GM19467 (cell line): ENCODE measurements around the gene USO1.
"Not testable (repeated sequence)": the region's sequence is repeated elsewhere in the genome, so short reads cannot be mapped to it uniquely, and the experiment has no call there.

Experiments
- ATAC-seq: cut with Tn5 transposase; IDR thresholded peaks from one replicate; pipeline ENCODE4 v1.9.1; 2021; ENCODE audit warnings: mild to moderate bottlenecking, moderate library complexity; ENCODE audit not compliant: unreplicated experiment

USO1 gene

DNA sequence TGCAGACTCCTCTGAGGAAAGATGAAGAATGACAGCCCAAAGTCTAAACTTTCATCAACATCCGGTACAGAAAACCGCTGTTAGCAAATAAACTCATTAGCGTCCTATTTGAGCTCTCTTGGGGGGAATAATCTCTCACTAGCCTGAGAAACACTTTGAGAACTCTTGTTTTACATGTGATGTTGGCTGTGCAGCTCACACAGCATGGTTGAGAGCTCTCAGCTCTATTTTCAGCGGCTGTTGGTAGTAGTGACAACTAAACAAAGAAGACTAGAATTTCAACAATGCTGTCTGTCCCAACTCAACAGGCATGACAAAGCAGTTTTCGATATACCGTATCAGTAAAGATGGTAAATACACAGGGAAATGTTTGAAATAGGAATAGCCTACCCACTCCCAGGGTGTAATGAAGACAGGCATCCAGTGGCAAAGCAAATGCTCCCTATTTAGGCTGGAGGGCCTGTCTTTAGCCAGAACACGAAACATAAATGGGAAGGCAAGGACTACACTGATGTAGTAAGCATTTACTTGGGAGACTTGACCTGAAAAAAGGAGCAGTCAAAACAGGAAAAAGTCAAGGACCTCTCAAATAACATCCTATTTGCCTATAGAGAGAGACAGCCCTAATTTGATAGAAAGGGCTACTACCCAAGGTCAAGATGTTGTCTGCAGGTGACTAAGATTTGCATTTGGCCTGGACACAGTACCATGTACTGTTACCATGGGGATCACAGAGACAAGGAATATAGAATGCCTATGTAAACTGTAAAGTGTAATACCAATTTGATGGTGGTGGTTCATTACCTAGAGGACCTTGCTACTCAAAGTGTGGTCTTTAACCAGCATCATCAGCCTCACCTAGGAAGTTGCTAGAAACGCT lies 117.5 kb downstream of the USO1 start:
- ATAC-seq, result no peak

GRCh38 chr4:75843596-75843995 lies 119.2 kb downstream of the USO1 start:
- no peak for ATAC-seq

DNA sequence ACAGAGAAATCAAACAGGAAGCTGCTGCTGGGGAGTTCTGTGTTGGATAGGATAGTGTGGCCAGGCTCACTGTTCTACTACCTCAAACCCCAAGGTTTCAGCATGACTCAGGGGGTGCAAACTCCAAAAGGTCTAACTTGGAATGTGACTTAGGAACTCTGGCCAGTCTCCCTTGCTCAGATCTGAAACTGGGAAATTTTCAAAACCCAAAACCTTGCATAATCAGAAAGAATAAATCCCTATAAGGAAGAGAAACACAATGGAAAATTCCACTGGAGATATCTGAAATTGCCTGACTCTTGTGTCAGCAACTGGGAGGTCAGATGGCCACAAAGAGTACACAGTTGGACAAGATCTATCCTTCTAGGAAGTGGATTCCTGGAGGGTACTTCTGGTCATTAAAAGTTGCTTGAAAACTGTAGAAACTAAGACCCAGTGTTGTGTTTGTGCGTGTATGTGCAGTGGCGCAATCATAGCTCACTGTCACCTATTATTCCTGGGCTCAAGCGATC lies 119.8 kb downstream of the USO1 start:
- no peak for ATAC-seq

GRCh38 chr4:75845992-75846391 lies 121.6 kb downstream of the USO1 start:
- ATAC-seq, result no peak

GRCh38 chr4:75848171-75848760 lies 123.9 kb downstream of the USO1 start:
- ATAC-seq, result not testable (repeated sequence)

- ATAC-seq, result no peak
Measured at GRCh38 chr4:75848891-75849290, 124.5 kb downstream of the USO1 start.

DNA sequence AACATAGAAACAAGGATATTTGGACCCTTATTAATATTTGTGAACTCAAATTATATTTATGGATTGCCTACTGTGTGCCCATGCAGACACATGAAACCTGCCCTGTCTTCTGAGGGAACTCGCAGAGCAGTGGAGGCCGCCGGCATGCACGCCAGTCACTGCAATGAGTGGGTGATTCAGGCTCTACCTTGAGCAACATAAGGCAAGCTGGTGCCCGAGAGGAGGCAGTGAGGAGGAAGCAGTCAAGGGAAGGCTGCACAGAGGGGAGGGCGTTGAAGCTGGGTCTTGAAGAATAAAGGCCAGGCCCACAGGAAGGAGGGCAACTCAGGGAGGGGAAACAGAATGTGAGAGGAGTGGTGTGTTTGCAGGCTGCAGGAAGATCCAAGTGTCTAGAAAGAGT lies 125.1 kb downstream of the USO1 start:
- no peak for ATAC-seq

DNA sequence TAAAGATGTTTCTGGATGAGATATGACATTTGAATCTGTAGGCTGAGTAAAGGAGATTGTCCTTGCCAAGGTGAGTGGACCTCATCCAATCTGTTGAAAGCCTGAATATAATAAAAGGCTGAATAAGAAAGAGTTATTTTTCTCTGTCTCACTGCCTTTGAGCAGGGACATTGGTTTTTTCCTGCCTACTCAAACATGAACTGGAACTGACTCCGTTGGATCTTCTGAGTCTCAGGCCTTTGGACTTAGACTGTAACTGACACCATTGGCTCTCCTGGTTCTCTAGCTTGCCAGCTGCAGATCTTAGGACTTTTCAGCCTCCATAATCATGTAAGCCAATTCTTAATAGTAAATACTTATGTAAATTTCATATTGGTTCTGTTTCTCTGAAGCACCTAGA lies 134.3 kb downstream of the USO1 start:
- ATAC-seq, result no peak

DNA sequence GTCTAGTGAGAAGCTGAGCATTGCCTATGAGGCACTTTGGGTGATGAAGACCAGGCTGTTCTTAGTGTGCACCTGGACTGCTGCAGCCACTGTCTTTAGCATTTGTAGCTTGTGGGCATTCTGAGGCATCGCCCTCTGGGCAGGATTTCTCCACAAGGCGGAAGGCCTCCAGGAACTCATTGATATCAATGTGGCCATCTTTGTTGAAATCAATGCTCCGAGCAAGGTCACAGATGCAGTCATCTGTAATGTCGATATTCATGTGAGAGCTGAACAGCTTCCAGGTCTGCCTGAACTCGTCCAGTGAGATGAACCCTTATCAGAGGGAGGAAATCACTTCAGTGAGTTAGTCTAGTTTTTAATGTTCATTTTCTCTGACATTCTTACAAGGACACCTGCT lies 136.2 kb downstream of the USO1 start:
- ATAC-seq, result no peak
